Mucosa of descending colon (tissue), 3 donors: ENCODE measurements around the gene PCDHGA8. TPM values are rescaled to one million over a fixed set of nuclear protein-coding genes. Genes with fewer than 3 reads are reported as not detected.
"Not testable (repeated sequence)": the region's sequence is repeated elsewhere in the genome, so short reads cannot be mapped to it uniquely, and the experiment has no call there.

ENCODE experiments used
- ATAC-seq: fragments of 200-7000 bp; cut with Tn5 transposase; one replicate; pipeline ENCODE4 v1.9.1; 2020; ENCODE audit warnings: mild to moderate bottlenecking, moderate library complexity
- DNase-seq, 3 donors: peaks; one replicate each; pipeline ENCODE4 v3.0.0-alpha.2; 2020
- H3K36me3 ChIP-seq: fragments of 200-600 bp; one replicate; pipeline ENCODE4 v1.8.0; 2021; ENCODE audit warnings: low read depth, mild to moderate bottlenecking
- H3K4me1 ChIP-seq: fragments of 200-600 bp; one replicate; pipeline ENCODE4 v1.8.0; 2021; ENCODE audit warnings: low read depth, mild to moderate bottlenecking
- H3K4me3 ChIP-seq: fragments of 200-600 bp; one replicate; pipeline ENCODE4 v1.8.0; 2021; ENCODE audit warnings: mild to moderate bottlenecking
- H3K9me3 ChIP-seq: fragments of 200-600 bp; one replicate; pipeline ENCODE4 v1.8.0; 2021; ENCODE audit warnings: mild to moderate bottlenecking
- CTCF ChIP-seq: fragments of 200-600 bp; IDR thresholded peaks from one replicate; pipeline ENCODE4 v1.8.0; 2022; ENCODE audit warnings: antibody characterized with exemption, mild to moderate bottlenecking
- intact Hi-C, 2 donors: fragments of 100-400 bp; cut with DNase I in 1 of 2; cut with micrococcal nuclease in 1 of 2; formaldehyde crosslinking; loops; one replicate each; pipeline versions ENCODE4 v1.11.0 to v1.11.1; 2022; cut with DNase I, micrococcal nuclease
- total RNA-seq, 3 donors: library from RNA; stranded (reverse); fragmentation: NEBNext Ultra II Directional in 2 of 3; extraction: Animal tissue kit (Norgen Biotek cat#: 25700) in 2 of 3; gene quantifications; one replicate each; pipeline versions ENCODE4 v1.2.1 to v1.2.4, GENCODE V29; 2021 to 2023
- donor health status: DM: no; HTN: no; CAD: no; lungs with moderate emphysema.
- donor health status: DM: no; HTN: no; CAD: no.
- donor health status: DM: no; HTN: yes; CAD: no.

The PCDHGA8 gene
- total RNA-seq, 3 donors from 2014 or later, result 0.78 to 3.8 (median 0.87) TPM

- no peak for DNase-seq
- Histone ChIP-seq H3K4me1 (no peaks in the 10 kb centered on the region), H3K36me3 (no peaks in the 10 kb centered on the region), H3K9me3 (peaks cover 99% of the 10 kb centered on the region), H3K4me3 (no peak overlapping the region)
- TF ChIP-seq CTCF, result no peak
- no peak for ATAC-seq
- intact Hi-C loops, result no loop called here
Observed at GRCh38 chr5:141427783-141428426, 35.5 kb downstream of the PCDHGA8 start.

GRCh38 chr5:141430332-141431113 lies 38.1 kb downstream of the PCDHGA8 start, which contains the start of gene PCDHGA12:
Gene PCDHGA12 (plus strand): TSS chr5:141430507. CDS start chr5:141430760, 253 bp downstream.
- Histone ChIP-seq H3K9me3 (peaks cover 93% of the 10 kb centered on the region), H3K4me3 (no peak within 1 kb of the TSS), H3K36me3 (no peaks in the 10 kb centered on the region), H3K4me1 (no peaks in the 10 kb centered on the region)
- no peak for TF ChIP-seq CTCF
- intact Hi-C loops, result no loop called here
- no peak for DNase-seq
- ATAC-seq, result peak; percentile 32

- no peak overlapping the region for H3K4me3 ChIP-seq
- no peak for ATAC-seq
- no peak for DNase-seq
- H3K9me3 ChIP-seq, result peaks cover 92% of the 10 kb centered on the region
- H3K4me1 ChIP-seq, result no peaks in the 10 kb centered on the region
- no peak for TF ChIP-seq CTCF
- intact Hi-C loops, result no loop called here
- no peaks in the 10 kb centered on the region for H3K36me3 ChIP-seq
Observed at GRCh38 chr5:141431286-141431685, 38.9 kb downstream of the PCDHGA8 start.

GRCh38 chr5:141432308-141432707 lies 39.9 kb downstream of the PCDHGA8 start:
- intact Hi-C loops, DNase-seq, H3K36me3 ChIP-seq, H3K4me1 ChIP-seq, H3K4me3 ChIP-seq, ATAC-seq: not testable (repeated sequence)
- peaks cover 92% of the 10 kb centered on the region for H3K9me3 ChIP-seq

GRCh38 chr5:141432726-141433125 lies 40.3 kb downstream of the PCDHGA8 start:
- ATAC-seq, DNase-seq, H3K4me3 ChIP-seq, intact Hi-C loops, H3K4me1 ChIP-seq, H3K36me3 ChIP-seq: not testable (repeated sequence)
- peaks cover 92% of the 10 kb centered on the region for H3K9me3 ChIP-seq

GRCh38 chr5:141434006-141434405 lies 41.6 kb downstream of the PCDHGA8 start:
- DNase-seq, result no peak
- no peaks in the 10 kb centered on the region for H3K4me1 ChIP-seq
- peaks cover 86% of the 10 kb centered on the region for H3K9me3 ChIP-seq
- no peaks in the 10 kb centered on the region for H3K36me3 ChIP-seq
- no peak for TF ChIP-seq CTCF
- no peak overlapping the region for H3K4me3 ChIP-seq
- ATAC-seq, result no peak
- intact Hi-C loops, result no loop called here
